ENCODE data around the gene AGTPBP1.

Gene AGTPBP1

GRCh38 chr9:85522459-85523092, 219.2 kb downstream of the AGTPBP1 start:
- Histone ChIP-seq H2AFZ (ENCODE audit: low read depth, low read length) (no peak overlapping the region), H4K20me1 (ENCODE audit: insufficient read depth, low read length) (no peaks in the 10 kb centered on the region), H3K79me2 (ENCODE audit: low read length) (no peaks in the 10 kb centered on the region), H3K4me2 (ENCODE audit: low read length) (no peak overlapping the region), H3K4me3 (ENCODE audit: low read length) (no peak overlapping the region), H3K27me3 (ENCODE audit: low read depth, low read length) (0 out of 2 replicates have a peak, but pooled peaks cover 9% of the 10 kb centered on the region), H3K36me3 (replicated peaks; ENCODE audit: low read depth, low read length) (no peaks in the 10 kb centered on the region), H3K9me3 (ENCODE audit: insufficient read depth, low read length) (no peaks in the 10 kb centered on the region), H3K27ac (ENCODE audit: low read length) (no peak overlapping the region), H3K9ac (ENCODE audit: low read length) (no peak overlapping the region), H3K4me1 (ENCODE audit: low read length) (no peaks in the 10 kb centered on the region)
- no peak for TF ChIP-seq CTCF (IDR thresholded peaks at IDR 0.05; ENCODE audit: low read depth, low read length)
- TF ChIP-seq EZH2phosphoT487 (IDR thresholded peaks at IDR 0.05; ENCODE audit: low read depth), result no peak

GRCh38 chr9:85521371-85522197, 220.2 kb downstream of the AGTPBP1 start:
- Histone ChIP-seq H3K27me3 (ENCODE audit: low read depth, low read length) (0 out of 2 replicates have a peak, but pooled peaks cover 9% of the 10 kb centered on the region), H3K4me2 (ENCODE audit: low read length) (no peak overlapping the region), H2AFZ (ENCODE audit: low read depth, low read length) (no peak overlapping the region), H3K9ac (ENCODE audit: low read length) (no peak overlapping the region), H3K27ac (ENCODE audit: low read length) (no peak overlapping the region), H3K36me3 (replicated peaks; ENCODE audit: low read depth, low read length) (no peaks in the 10 kb centered on the region), H4K20me1 (ENCODE audit: insufficient read depth, low read length) (no peaks in the 10 kb centered on the region), H3K4me3 (ENCODE audit: low read length) (no peak overlapping the region), H3K4me1 (ENCODE audit: low read length) (no peaks in the 10 kb centered on the region), H3K9me3 (ENCODE audit: insufficient read depth, low read length) (no peaks in the 10 kb centered on the region), H3K79me2 (ENCODE audit: low read length) (no peaks in the 10 kb centered on the region)
- no peak for TF ChIP-seq CTCF (IDR thresholded peaks at IDR 0.05; ENCODE audit: low read depth, low read length)
- TF ChIP-seq EZH2phosphoT487 (IDR thresholded peaks at IDR 0.05; ENCODE audit: low read depth), result no peak

- H3K4me2 ChIP-seq (ENCODE audit: low read length), result no peak overlapping the region
Observed at GRCh38 chr9:85516976-85517637, 224.6 kb downstream of the AGTPBP1 start.

More at GRCh38 chr9:85516976-85517637, 224.6 kb downstream of the AGTPBP1 start:
- Histone ChIP-seq H3K9ac (ENCODE audit: low read length) (no peak overlapping the region), H3K27me3 (ENCODE audit: low read depth, low read length) (no peaks in the 10 kb centered on the region), H3K27ac (ENCODE audit: low read length) (no peak overlapping the region), H3K9me3 (ENCODE audit: insufficient read depth, low read length) (no peaks in the 10 kb centered on the region), H3K79me2 (ENCODE audit: low read length) (no peaks in the 10 kb centered on the region), H3K4me3 (ENCODE audit: low read length) (no peak overlapping the region), H3K36me3 (replicated peaks; ENCODE audit: low read depth, low read length) (no peaks in the 10 kb centered on the region), H4K20me1 (ENCODE audit: insufficient read depth, low read length) (no peaks in the 10 kb centered on the region), H3K4me1 (ENCODE audit: low read length) (no peaks in the 10 kb centered on the region), H2AFZ (ENCODE audit: low read depth, low read length) (no peak overlapping the region)
- no peak for TF ChIP-seq CTCF (IDR thresholded peaks at IDR 0.05; ENCODE audit: low read depth, low read length)
- no peak for TF ChIP-seq EZH2phosphoT487 (IDR thresholded peaks at IDR 0.05; ENCODE audit: low read depth)

Measured in OCI-LY3 (cell line).